ENCODE measurements around the gene ACSS1. TPM values are rescaled to one million over a fixed set of nuclear protein-coding genes. Genes with fewer than 3 reads are reported as not detected.

The ACSS1 gene
- total and polyA plus RNA-seq, 4 donors: 15.8 to 38.9 (median 26.9) TPM

DNA sequence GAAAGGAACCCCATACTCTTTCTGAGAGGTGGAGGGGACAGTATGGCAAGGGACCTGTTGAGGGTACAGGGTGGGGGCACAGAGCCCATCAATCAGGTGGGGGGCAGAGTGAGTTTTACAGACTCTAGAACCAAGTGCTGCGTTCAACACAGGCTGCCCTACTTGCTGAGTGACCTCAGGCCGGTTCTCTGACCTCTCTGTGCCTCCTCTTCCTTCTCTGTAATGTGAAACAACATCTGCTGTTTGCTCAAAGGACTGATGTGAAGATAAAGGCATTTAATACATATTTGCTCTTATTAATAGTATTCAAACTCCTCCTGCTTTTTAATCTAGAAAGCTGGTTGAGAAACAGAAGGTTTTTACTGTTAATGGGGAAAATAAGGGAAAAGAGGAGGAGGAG is 39.5 kb downstream of the ACSS1 start:
- no peak overlapping the region for H3K27ac ChIP-seq (ENCODE audit: low read depth in 1 of 2, low read length in 1 of 2)
- H3K4me3 ChIP-seq: no peak overlapping the region
- H3K9ac ChIP-seq (ENCODE audit: insufficient read depth in 1 of 2, low read length in 2 of 2): no peak overlapping the region
- no peaks in the 10 kb centered on the region for H3K9me3 ChIP-seq (ENCODE audit: control insufficient read depth in 4 of 4, insufficient read depth in 3 of 4, low read length in 3 of 4)
- no peak for TF ChIP-seq CTCF (IDR thresholded peaks at IDR 0.05; ENCODE audit: control extremely low read depth, extremely low read depth)
- 78 to 93% methylated on average over 2 of the region's 2 CpGs for WGBS, 2 donors
- peaks cover 0 to 37% (median 13%) of the 10 kb centered on the region in 4 donors for H3K36me3 ChIP-seq (ENCODE audit: control insufficient read depth in 4 of 4, insufficient read depth in 4 of 4, low read length in 4 of 4)
- peaks cover 0 to 28% (median 10%) of the 10 kb centered on the region in 5 donors for H3K4me1 ChIP-seq (ENCODE audit: control insufficient read depth in 5 of 5, insufficient read depth in 5 of 5, low read length in 5 of 5)
- no peaks in the 10 kb centered on the region for H3K27me3 ChIP-seq (ENCODE audit: control insufficient read depth in 3 of 3, insufficient read depth in 3 of 3, low read length in 2 of 3)
- ATAC-seq (ENCODE audit: insufficient read depth, low FRiP score): no peak
- DNase-seq: no peak

GRCh38 chr20:25017257-25017803 is 40.6 kb downstream of the ACSS1 start:
- H3K4me1 ChIP-seq (ENCODE audit: control insufficient read depth in 5 of 5, insufficient read depth in 5 of 5, low read length in 5 of 5): peaks cover 0 to 20% (median 10%) of the 10 kb centered on the region in 5 donors
- TF ChIP-seq CTCF (IDR thresholded peaks at IDR 0.05; ENCODE audit: control extremely low read depth, extremely low read depth): no peak
- ATAC-seq (ENCODE audit: insufficient read depth, low FRiP score): peak; percentile 56
- no peak overlapping the region for H3K9ac ChIP-seq (ENCODE audit: insufficient read depth in 1 of 2, low read length in 2 of 2)
- no peaks in the 10 kb centered on the region for H3K27me3 ChIP-seq (ENCODE audit: control insufficient read depth in 3 of 3, insufficient read depth in 3 of 3, low read length in 2 of 3)
- H3K4me3 ChIP-seq: no peak overlapping the region
- 67 to 85% methylated on average over 14 of the region's 14 CpGs for WGBS, 2 donors
- peak; percentile 61 to 81 (median 70) for DNase-seq
- peak overlapping the region in 1 of 2 donors; percentile 50 for H3K27ac ChIP-seq (ENCODE audit: low read depth in 1 of 2, low read length in 1 of 2)
- H3K9me3 ChIP-seq (ENCODE audit: control insufficient read depth in 4 of 4, insufficient read depth in 3 of 4, low read length in 3 of 4): no peaks in the 10 kb centered on the region
- H3K36me3 ChIP-seq (ENCODE audit: control insufficient read depth in 4 of 4, insufficient read depth in 4 of 4, low read length in 4 of 4): peaks cover 0 to 37% (median 12%) of the 10 kb centered on the region in 4 donors

- ATAC-seq (ENCODE audit: insufficient read depth, low FRiP score): no peak
- DNase-seq: no peak
- H3K4me1 ChIP-seq (ENCODE audit: control insufficient read depth in 5 of 5, insufficient read depth in 5 of 5, low read length in 5 of 5): peaks cover 0 to 20% (median 10%) of the 10 kb centered on the region in 5 donors
- TF ChIP-seq CTCF (IDR thresholded peaks at IDR 0.05; ENCODE audit: control extremely low read depth, extremely low read depth): no peak
- no peak overlapping the region for H3K4me3 ChIP-seq
- 92 to 94% methylated on average over 11 of the region's 11 CpGs for WGBS, 2 donors
- no peak overlapping the region for H3K27ac ChIP-seq (ENCODE audit: low read depth in 1 of 2, low read length in 1 of 2)
- no peak overlapping the region for H3K9ac ChIP-seq (ENCODE audit: insufficient read depth in 1 of 2, low read length in 2 of 2)
- peaks cover 0 to 43% (median 15%) of the 10 kb centered on the region in 4 donors for H3K36me3 ChIP-seq (ENCODE audit: control insufficient read depth in 4 of 4, insufficient read depth in 4 of 4, low read length in 4 of 4)
- no peaks in the 10 kb centered on the region for H3K9me3 ChIP-seq (ENCODE audit: control insufficient read depth in 4 of 4, insufficient read depth in 3 of 4, low read length in 3 of 4)
- H3K27me3 ChIP-seq (ENCODE audit: control insufficient read depth in 3 of 3, insufficient read depth in 3 of 3, low read length in 2 of 3): no peaks in the 10 kb centered on the region
Observed at GRCh38 chr20:25016471-25016870, 41.5 kb downstream of the ACSS1 start.

GRCh38 chr20:25015986-25016385 is 42.0 kb downstream of the ACSS1 start:
- H3K36me3 ChIP-seq (ENCODE audit: control insufficient read depth in 4 of 4, insufficient read depth in 4 of 4, low read length in 4 of 4): peaks cover 0 to 43% (median 14%) of the 10 kb centered on the region in 4 donors
- DNase-seq: peak in 2 of 3 donors; percentile 39 to 47
- no peak overlapping the region for H3K27ac ChIP-seq (ENCODE audit: low read depth in 1 of 2, low read length in 1 of 2)
- no peaks in the 10 kb centered on the region for H3K27me3 ChIP-seq (ENCODE audit: control insufficient read depth in 3 of 3, insufficient read depth in 3 of 3, low read length in 2 of 3)
- H3K4me1 ChIP-seq (ENCODE audit: control insufficient read depth in 5 of 5, insufficient read depth in 5 of 5, low read length in 5 of 5): peaks cover 0 to 20% (median 10%) of the 10 kb centered on the region in 5 donors
- no peak for ATAC-seq (ENCODE audit: insufficient read depth, low FRiP score)
- WGBS, 2 donors: 87 to 89% methylated on average over 11 of the region's 11 CpGs
- no peak overlapping the region for H3K9ac ChIP-seq (ENCODE audit: insufficient read depth in 1 of 2, low read length in 2 of 2)
- no peaks in the 10 kb centered on the region for H3K9me3 ChIP-seq (ENCODE audit: control insufficient read depth in 4 of 4, insufficient read depth in 3 of 4, low read length in 3 of 4)
- no peak for TF ChIP-seq CTCF (IDR thresholded peaks at IDR 0.05; ENCODE audit: control extremely low read depth, extremely low read depth)
- no peak overlapping the region for H3K4me3 ChIP-seq

Measured in lung (tissue), 12 donors.